Fibroblast of pulmonary artery (primary cell): ENCODE measurements around the gene PTPRN2.

ENCODE experiments used
- DNase-seq: peaks from one replicate; pipeline ENCODE4 v3.0.0-alpha.2; 2010; ENCODE audit warnings: low read depth
- H3K4me3 ChIP-seq: replicated peaks from 2 replicates; pipeline ENCODE4 v1.5.1; 2011; ENCODE audit warnings: low read depth, mild to moderate bottlenecking, control low read depth, low read length, moderate library complexity
- CTCF ChIP-seq: IDR thresholded peaks from 2 replicates; pipeline ENCODE4 v1.5.1; 2011; ENCODE audit warnings: mild to moderate bottlenecking, control low read depth, low read length, inconsistent platforms; ENCODE audit errors: missing control alignments

Gene PTPRN2

DNA sequence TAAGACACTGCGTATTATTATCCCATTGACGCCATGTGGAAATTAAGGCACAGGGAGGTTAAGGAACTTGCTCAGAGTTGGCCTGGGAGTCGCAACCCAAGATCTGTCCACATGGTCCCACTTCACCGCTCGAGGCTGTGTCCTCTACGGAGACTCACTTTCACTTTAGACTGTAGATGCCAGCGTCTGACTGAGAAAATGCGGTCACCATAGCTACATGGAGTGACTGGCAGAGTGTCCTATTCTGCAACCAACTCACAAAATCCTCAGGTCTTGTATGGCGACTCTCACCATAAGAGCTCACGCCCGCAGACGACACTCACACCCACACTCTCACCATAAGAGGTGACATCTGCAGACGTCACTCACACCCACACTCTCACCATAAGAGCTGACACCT lies 257.9 kb downstream of the PTPRN2 start:
- no peak overlapping the region for H3K4me3 ChIP-seq
- no peak for DNase-seq
- no peak for TF ChIP-seq CTCF

GRCh38 chr7:158329014-158329610 lies 258.5 kb downstream of the PTPRN2 start:
- no peak for TF ChIP-seq CTCF
- DNase-seq: no peak
- H3K4me3 ChIP-seq: no peak overlapping the region

DNA sequence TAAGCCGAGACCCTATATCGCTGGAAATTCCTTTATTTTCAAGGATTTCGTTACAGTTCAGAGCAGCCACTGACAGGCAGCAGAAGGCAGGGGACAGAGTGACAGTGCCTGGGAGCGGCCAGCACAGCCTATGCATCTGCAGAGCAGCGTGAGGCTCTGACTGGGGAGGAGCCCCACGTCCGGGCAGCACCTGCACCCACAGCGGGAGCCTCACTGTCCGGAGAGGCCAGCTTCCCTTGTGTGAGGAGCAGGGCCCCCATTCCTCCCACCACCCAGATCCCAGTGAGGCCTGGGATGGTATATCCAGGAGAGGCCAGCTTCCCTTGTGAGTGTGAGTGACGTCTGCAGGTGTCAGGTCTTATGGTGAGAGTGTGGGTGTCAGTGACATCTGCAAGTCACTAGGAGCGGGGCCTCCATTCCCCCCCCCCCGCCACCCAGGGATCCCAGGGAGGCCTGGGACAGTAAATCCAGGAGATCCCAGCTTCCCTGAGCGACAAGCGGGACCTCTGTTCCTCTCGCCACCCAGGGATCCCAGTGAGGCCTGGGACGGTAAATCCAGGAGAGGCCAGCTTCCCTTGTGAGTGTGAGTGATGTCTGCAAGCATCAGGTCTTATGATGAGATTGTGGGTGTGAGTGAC lies 259.1 kb downstream of the PTPRN2 start:
- DNase-seq: no peak
- no peak overlapping the region for H3K4me3 ChIP-seq
- no peak for TF ChIP-seq CTCF

- H3K4me3 ChIP-seq: no peak overlapping the region
- TF ChIP-seq CTCF: no peak
- no peak for DNase-seq
Observed at GRCh38 chr7:158327571-158328180, 259.9 kb downstream of the PTPRN2 start.

- no peak overlapping the region for H3K4me3 ChIP-seq
- DNase-seq: no peak
- TF ChIP-seq CTCF: no peak
Observed at GRCh38 chr7:158327012-158327411, 260.6 kb downstream of the PTPRN2 start.

DNA sequence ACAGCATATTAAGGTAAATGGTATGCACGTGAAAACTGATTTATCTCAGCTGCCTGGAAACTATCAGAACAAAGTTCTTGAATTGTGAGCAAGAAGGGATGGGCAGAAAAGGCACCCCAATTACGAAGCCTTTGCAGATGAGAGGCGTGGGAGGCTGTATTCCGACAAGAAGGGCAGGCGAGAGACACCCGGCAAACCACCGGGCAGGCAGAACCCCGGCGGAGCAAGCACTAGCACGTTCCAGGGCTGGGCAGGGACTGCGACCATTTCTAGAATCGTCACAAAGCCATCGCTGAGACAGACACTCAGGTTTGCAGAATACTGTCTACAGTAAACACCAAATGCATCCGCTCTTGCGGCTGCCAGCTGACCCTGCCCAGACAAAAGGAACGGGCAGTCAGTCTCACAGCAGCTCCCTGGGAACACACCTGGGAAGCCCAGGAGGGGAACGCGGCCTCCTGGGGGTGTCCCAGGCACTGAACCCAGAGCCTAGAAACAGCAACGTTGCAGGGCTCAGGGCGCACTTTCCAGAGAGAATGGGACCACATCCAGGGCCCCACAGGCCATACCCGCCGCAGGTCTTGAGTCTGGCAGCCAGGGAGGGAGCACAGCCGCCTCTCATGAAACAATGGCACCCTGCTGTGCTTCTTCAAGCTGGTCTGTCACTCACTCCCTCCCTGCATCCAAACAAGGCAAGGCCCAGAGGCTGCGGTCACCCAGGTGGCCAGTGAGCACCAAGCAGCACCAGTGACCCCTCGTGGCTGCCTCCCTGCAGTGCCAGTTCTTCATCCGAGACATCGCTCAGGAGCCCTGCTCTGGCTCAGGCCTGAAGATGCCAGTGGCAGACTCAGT lies 261.9 kb downstream of the PTPRN2 start:
- H3K4me3 ChIP-seq: no peak overlapping the region
- no peak for TF ChIP-seq CTCF
- DNase-seq: no peak
